SK-N-SH treated with all-trans-retinoic acid at 6 μM for 48 hours (cell line): ENCODE results near the gene PHACTR3.

Source experiments
- ARNTL ChIP-seq: fragments of 450-650 bp; formaldehyde crosslinking; IDR thresholded peaks from 2 replicates; pipeline ENCODE4 v1.5.0; 2020; ENCODE audit warnings: low read depth, mild to moderate bottlenecking, moderate library complexity, borderline replicate concordance
- CSDC2 ChIP-seq: fragments of 250-450 bp; sonication (Bioruptor Pico); IDR thresholded peaks from 2 replicates; pipeline ENCODE4 v1.5.0; 2020; ENCODE audit warnings: mild to moderate bottlenecking, moderate library complexity
- GLIS3 ChIP-seq: fragments of 250-450 bp; sonication (Bioruptor Pico); IDR thresholded peaks from 2 replicates; pipeline ENCODE4 v1.5.0; 2020; ENCODE audit warnings: mild to moderate bottlenecking, moderate library complexity
- RARB ChIP-seq: fragments of 250-450 bp; sonication (Bioruptor Pico); IDR thresholded peaks from 2 replicates; pipeline ENCODE4 v1.8.0; 2021; ENCODE audit warnings: mild to moderate bottlenecking, moderate library complexity
- ZNF70 ChIP-seq: fragments of 450-650 bp; formaldehyde crosslinking; IDR thresholded peaks from 2 replicates; pipeline ENCODE4 v1.5.0; 2020; ENCODE audit warnings: mild to moderate bottlenecking, moderate library complexity
- TF ChIP-seq, protein P1 (sequence below): fragments of 250-450 bp; sonication (Bioruptor Pico); IDR thresholded peaks from 2 replicates; pipeline ENCODE4 v1.8.0; 2020; ENCODE audit warnings: mild to moderate bottlenecking, moderate library complexity, borderline replicate concordance
- TF ChIP-seq, protein P2 (sequence below): fragments of 250-450 bp; sonication (Bioruptor Pico); IDR thresholded peaks from 2 replicates; pipeline ENCODE4 v1.5.1; 2020; ENCODE audit warnings: low read depth, mild to moderate bottlenecking, moderate library complexity

DNA sequence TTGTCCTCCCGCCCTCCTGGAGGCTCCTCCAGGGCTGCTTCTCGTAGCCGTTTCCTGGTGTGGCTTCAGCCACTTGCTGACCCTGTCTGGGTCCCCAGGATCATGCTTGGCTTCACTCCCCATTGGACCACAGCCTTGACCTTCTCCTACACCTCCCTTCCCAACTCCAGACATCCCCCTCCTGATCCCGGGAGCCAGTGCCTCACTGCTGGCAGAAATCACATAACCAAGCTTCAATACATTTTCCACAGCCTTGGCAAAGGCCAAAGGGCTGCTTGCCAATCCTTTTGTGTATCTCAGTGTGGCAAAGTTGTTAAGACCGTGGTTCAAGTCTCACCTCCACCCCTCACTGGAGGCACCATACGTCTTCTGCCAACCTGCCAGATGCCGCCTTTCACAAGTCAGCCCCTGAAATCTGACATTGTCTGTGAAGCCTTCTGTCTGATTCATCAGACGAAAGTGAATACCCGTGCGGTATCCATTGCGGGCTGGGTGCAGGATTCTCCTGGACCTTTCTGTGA is 60.1 kb downstream of the PHACTR3 start:
- TF ChIP-seq CSDC2 (CRISPR knock-in tag) (no peak), ZNF70 (no peak), GLIS3 (no peak), RARB (CRISPR knock-in tag) (no peak), ARNTL (no peak)
- TF ChIP-seq, protein P1, sequence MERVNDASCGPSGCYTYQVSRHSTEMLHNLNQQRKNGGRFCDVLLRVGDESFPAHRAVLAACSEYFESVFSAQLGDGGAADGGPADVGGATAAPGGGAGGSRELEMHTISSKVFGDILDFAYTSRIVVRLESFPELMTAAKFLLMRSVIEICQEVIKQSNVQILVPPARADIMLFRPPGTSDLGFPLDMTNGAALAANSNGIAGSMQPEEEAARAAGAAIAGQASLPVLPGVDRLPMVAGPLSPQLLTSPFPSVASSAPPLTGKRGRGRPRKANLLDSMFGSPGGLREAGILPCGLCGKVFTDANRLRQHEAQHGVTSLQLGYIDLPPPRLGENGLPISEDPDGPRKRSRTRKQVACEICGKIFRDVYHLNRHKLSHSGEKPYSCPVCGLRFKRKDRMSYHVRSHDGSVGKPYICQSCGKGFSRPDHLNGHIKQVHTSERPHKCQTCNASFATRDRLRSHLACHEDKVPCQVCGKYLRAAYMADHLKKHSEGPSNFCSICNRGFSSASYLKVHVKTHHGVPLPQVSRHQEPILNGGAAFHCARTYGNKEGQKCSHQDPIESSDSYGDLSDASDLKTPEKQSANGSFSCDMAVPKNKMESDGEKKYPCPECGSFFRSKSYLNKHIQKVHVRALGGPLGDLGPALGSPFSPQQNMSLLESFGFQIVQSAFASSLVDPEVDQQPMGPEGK (CRISPR knock-in tag): no peak
- TF ChIP-seq, protein P2, sequence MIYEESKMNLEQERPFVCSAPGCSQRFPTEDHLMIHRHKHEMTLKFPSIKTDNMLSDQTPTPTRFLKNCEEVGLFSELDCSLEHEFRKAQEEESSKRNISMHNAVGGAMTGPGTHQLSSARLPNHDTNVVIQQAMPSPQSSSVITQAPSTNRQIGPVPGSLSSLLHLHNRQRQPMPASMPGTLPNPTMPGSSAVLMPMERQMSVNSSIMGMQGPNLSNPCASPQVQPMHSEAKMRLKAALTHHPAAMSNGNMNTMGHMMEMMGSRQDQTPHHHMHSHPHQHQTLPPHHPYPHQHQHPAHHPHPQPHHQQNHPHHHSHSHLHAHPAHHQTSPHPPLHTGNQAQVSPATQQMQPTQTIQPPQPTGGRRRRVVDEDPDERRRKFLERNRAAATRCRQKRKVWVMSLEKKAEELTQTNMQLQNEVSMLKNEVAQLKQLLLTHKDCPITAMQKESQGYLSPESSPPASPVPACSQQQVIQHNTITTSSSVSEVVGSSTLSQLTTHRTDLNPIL (CRISPR knock-in tag): no peak
